HepG2 (cell line): Measurements from ENCODE around the gene FCMR. TPM values are rescaled to one million over a fixed set of nuclear protein-coding genes. Genes with fewer than 3 reads are reported as not detected.

Experiments used
- AHR ChIP-seq: IDR thresholded peaks from 2 replicates; pipeline ENCODE4 v1.6.1; 2018; ENCODE audit warnings: missing genetic modification reagents, missing compliant biosample characterization
- EEA1 ChIP-seq: sonication (generic); formaldehyde crosslinking; IDR thresholded peaks from 2 replicates; pipeline ENCODE4 v1.5.1; 2020; ENCODE audit warnings: mild to moderate bottlenecking, missing genetic modification reagents, borderline replicate concordance
- GLI4 ChIP-seq: sonication (generic); formaldehyde crosslinking; IDR thresholded peaks from 2 replicates; pipeline ENCODE4 v1.5.1; 2020; ENCODE audit warnings: missing genetic modification reagents, mild to moderate bottlenecking, moderate library complexity, borderline replicate concordance
- HNRNPL ChIP-seq: fragments of 200-400 bp; formaldehyde crosslinking; IDR thresholded peaks from 2 replicates; pipeline ENCODE4 v1.6.1; 2017; ENCODE audit warnings: mild to moderate bottlenecking, low read depth, low read length
- NCOR1 ChIP-seq: fragments of 200-600 bp; sonication (generic); IDR thresholded peaks from 2 replicates; pipeline ENCODE4 v1.7.0; 2017; ENCODE audit warnings: antibody characterized with exemption, low read length, borderline replicate concordance
- TCF7L2 ChIP-seq: IDR thresholded peaks from 2 replicates; pipeline ENCODE4 v1.6.1; 2011; ENCODE audit warnings: mild to moderate bottlenecking, low read depth, low read length, moderate library complexity
- ZEB1 ChIP-seq: IDR thresholded peaks from 2 replicates; pipeline ENCODE4 v1.6.1; 2012; ENCODE audit warnings: mild to moderate bottlenecking, low read depth, inconsistent platforms; ENCODE audit not compliant: insufficient replicate concordance
- polyA plus RNA-seq, 8 experiments: library from polyadenylated mRNA; depleted of rRNA in 3 of 8; stranded (reverse) in 7 of 8; unstranded in 1 of 8; fragments of >200 nt; fragmentation: Illumina TruSeq in 4 of 8; extraction: Trizol in 4 of 8; gene quantifications; 2 replicates each; pipeline versions ENCODE4 v1.2.1 to v1.2.3, GENCODE V29; 2011 to 2016; ENCODE audit warnings: low read depth in 4 of 8, missing spikeins in 1 of 8, mixed read lengths in 1 of 8; ENCODE audit not compliant: insufficient read depth in 1 of 8
- total RNA-seq, 5 experiments: library from RNA; depleted of rRNA; stranded (reverse); fragments of >200 nt; fragmentation: Illumina TruSeq; extraction: Trizol; gene quantifications; 2 replicates each; pipeline ENCODE4 v1.2.3, GENCODE V29; 2016; ENCODE audit warnings: low read depth in 1 of 5
- TF ChIP-seq, protein P1 (sequence below): sonication (generic); formaldehyde crosslinking; IDR thresholded peaks from 2 replicates; pipeline ENCODE4 v1.5.1; 2020; ENCODE audit warnings: mild to moderate bottlenecking, missing genetic modification reagents, borderline replicate concordance

The FCMR gene
- total and polyA plus RNA-seq, 2 of the 13 experiments (the other 11 are each of a cell fraction or from before 2014, with no cell fraction given), result not detected

- TF ChIP-seq, protein P1, sequence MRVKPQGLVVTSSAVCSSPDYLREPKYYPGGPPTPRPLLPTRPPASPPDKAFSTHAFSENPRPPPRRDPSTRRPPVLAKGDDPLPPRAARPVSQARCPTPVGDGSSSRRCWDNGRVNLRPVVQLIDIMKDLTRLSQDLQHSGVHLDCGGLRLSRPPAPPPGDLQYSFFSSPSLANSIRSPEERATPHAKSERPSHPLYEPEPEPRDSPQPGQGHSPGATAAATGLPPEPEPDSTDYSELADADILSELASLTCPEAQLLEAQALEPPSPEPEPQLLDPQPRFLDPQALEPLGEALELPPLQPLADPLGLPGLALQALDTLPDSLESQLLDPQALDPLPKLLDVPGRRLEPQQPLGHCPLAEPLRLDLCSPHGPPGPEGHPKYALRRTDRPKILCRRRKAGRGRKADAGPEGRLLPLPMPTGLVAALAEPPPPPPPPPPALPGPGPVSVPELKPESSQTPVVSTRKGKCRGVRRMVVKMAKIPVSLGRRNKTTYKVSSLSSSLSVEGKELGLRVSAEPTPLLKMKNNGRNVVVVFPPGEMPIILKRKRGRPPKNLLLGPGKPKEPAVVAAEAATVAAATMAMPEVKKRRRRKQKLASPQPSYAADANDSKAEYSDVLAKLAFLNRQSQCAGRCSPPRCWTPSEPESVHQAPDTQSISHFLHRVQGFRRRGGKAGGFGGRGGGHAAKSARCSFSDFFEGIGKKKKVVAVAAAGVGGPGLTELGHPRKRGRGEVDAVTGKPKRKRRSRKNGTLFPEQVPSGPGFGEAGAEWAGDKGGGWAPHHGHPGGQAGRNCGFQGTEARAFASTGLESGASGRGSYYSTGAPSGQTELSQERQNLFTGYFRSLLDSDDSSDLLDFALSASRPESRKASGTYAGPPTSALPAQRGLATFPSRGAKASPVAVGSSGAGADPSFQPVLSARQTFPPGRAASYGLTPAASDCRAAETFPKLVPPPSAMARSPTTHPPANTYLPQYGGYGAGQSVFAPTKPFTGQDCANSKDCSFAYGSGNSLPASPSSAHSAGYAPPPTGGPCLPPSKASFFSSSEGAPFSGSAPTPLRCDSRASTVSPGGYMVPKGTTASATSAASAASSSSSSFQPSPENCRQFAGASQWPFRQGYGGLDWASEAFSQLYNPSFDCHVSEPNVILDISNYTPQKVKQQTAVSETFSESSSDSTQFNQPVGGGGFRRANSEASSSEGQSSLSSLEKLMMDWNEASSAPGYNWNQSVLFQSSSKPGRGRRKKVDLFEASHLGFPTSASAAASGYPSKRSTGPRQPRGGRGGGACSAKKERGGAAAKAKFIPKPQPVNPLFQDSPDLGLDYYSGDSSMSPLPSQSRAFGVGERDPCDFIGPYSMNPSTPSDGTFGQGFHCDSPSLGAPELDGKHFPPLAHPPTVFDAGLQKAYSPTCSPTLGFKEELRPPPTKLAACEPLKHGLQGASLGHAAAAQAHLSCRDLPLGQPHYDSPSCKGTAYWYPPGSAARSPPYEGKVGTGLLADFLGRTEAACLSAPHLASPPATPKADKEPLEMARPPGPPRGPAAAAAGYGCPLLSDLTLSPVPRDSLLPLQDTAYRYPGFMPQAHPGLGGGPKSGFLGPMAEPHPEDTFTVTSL, result no peak
- TF ChIP-seq ZEB1, result no peak
- TF ChIP-seq NCOR1, result no peak
- TF ChIP-seq EEA1, result no peak
- no peak for TF ChIP-seq HNRNPL
- TF ChIP-seq GLI4 (CRISPR knock-in tag), result no peak
- TF ChIP-seq AHR (CRISPR knock-in tag), result no peak
- no peak for TF ChIP-seq TCF7L2
Observed at GRCh38 chr1:206967096-206967849, 45.5 kb upstream of the FCMR start (continued).
